Inflammatory macrophage treated with lipopolysaccharide for 4 hours (primary cell): ENCODE results near the gene PICALM.
"Not testable (repeated sequence)": the region's sequence is repeated elsewhere in the genome, so short reads cannot be mapped to it uniquely, and the experiment has no call there.

Experiments used
- DNase-seq: peaks from one replicate; pipeline ENCODE4 v3.0.0-alpha.2; 2020

Gene PICALM

DNA sequence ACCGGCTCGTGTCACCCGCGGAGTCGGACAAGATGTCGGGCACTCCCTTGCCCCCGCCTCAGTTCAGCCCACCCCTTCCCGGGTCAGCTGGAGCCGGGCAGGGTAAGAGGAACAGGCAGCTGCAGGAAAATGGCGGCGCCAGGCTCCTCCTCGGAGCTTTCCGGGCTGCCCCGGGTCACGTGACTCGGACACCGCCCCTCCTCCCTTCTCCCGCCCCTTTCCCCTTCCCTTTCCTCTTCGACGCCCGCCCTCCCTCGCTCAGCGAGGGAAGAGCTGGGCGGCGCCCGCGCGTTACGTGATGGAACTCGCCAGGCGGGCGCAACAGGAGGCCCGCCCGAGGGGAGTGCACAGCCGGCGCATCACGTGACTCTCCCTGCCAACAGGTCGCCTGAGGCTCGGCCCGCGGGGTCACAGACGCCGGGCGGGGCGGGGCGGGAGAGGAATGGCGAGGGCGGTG, at the start of gene PICALM:
PICALM (minus strand) TSS at position 134 of the 457 bp plus-strand sequence. CDS start 304 bp downstream, outside the sequence.
- DNase-seq: peak; percentile 100

GRCh38 chr11:86118253-86118652, 49.4 kb upstream of the PICALM start:
- no peak for DNase-seq

DNA sequence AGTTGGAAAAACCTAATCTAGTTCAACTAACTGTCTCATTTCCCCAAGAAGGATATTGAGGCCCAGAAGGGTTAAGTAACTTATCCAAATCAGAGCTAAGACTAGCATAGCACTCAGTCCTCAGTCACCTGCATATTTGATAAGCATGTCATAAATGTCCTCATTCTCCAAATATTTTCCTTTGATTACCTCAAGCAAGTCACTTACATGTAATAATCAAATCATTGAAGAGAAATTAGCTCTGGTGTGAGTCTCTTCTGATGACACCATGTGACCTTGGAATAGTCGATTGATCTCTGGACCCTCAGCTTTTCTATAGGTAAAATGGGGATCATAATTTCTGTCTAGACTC, 48.8 kb upstream of the PICALM start:
- no peak for DNase-seq

DNA sequence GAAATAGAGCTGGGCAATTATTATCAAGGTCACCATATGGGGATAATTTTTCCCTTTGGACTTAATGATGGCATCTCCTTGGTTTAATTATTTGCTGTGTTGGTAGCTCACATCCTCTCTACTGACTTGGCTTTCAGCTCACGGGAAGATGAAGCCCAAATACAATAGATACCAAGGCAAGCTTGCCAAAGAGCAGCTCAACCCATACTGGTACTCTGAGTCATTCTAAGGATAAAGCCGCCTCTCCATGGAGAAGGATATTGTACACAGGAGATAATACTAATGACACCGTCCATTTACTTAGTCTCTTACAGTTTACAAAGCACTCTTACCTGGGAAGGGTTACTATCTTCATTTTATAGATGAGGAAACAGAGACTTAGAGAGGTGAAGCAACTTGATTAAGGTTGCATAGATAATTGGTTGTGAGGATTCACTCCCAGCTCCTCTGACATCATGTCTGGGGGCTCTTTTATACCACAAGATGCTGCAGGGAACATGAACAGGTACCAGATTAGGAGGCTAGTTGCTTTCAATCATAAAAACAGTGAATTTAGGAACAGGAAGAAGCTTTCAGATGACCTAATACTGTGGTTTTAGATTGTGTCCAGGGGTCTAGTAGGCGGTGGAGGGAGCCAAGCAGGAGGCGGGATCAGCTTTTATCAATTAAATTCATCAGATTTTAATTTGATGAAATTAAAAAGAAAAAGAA, 48.3 kb upstream of the PICALM start:
- peak; percentile 63 for DNase-seq

DNA sequence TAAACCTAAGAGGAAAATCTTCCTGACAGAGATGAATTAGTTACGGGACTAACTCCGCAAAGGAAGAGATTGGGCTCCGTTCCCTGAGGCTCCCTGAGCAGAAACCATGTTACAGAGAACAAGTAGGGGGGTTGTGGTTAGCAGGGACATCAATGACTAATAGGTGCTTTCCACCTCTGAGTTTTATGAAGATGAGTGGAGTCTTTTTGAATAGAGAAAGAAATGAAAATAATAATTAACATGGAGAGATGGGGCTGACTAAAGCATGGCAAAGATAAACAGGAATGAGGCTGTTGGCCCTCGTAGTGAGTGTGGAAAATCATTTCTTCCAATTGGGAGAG, 47.5 kb upstream of the PICALM start:
- peak; percentile 55 for DNase-seq

DNA sequence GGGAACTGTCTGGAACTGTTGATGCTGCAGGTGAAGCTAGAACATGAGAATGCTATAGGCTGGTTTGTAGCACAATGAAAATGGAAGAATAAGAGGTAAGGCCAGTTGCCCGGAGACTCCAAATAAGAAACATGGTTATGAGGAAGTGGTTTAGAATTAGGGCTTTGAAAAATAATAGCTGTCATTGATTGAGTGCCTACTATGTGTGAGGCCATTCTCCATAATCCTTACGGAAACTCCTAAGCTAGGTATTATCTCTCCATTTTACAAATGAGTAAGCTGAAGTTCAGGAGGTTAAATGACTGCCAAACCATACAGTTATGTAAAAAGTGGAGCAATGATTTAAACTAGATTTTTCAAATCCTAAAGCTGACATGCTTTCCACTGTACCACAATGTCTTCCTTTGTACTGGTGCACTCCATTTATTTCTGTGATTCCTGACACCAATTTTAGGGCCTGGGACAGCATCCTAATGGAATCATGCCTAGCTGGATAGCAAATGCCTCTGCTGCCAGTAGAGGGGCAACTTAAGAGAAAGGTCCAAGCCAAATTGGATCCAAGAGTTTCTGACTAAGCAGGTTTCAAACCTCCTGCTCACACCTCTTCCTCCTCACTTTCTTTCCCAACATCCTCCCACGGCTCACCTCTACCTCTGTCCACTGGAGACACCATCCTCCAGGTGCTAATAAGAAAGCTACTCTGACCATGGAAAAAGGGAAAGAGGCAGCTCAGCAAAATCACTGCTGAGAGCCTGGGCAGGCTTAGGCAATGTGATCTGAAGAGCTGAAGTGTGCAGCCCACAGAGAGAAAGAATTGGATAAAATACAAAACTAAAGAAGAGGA, 46.9 kb upstream of the PICALM start:
- DNase-seq: no peak

DNA sequence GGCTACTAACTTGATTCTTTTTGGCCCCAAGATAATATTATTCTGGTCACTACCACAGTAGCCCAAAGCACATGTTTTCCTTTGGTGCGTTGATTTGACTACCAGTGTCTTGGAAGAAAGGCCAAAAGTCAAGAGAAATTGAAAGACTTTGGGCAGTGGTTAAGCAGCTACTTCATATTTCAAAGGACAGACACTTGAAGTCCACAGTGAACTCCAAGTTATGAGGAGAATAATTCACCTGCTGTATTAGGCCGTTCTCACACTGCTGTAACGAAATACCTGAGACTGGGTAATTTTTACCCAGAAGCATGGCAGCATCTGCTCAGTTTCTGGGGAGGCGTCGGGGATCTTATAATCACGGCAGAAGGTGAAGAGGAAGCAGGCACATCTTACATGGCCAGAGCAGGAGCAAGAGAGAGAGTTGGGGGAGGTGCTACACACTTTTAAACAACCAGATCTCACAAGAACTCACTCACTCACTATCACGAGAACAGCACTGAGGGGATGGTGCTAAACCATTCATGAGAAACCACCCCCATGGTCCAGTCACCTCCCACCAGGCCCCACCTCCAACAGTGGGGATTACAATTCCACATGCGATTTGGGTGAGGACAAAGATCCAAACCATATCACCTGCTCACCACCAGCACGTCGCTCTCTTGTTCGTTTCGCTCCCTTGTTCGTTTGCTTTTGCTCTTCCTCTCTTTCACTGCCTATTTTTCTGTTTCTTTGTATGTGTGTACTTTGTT, 40.2 kb upstream of the PICALM start:
- DNase-seq: no peak

DNA sequence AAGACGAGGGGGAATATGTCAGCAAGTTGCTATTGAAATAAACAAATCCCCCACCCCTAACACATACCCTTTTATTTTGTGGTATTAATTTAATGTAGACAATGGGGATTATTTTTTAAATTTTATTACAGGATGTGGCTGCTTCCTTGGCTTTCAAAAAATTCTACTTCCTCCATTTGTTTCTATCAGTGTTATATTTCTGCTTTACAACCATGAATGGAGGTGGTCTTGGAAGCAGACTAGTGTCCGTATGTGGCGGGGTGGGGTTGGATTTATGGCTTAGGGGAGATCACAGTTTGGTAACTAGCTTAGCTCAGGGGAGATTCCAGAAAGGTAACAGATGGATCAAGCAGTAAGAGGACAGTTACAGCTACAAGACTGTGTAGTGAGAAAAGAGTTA, 39.3 kb upstream of the PICALM start:
- DNase-seq: no peak

DNA sequence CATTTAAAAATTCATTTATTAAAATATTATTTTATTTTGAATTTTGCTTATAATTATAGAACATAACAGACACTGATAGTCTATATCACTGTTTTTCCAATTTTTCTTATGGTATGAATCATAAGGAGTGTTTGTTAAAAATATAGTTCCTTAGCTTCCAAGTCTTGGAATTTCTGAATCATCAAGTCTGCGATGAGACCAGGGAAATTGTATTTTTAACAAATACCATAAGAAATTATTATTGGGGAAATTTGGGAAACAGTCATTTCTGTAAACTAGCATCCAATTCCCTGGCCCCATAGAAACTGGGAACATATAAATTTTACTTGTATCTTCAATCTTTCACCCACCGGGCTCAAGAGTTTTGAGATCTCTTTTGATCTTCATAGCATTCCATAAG, 38.0 kb upstream of the PICALM start:
- no peak for DNase-seq

- not testable (repeated sequence) for DNase-seq
Observed at GRCh38 chr11:86106031-86106430, 37.1 kb upstream of the PICALM start.

- not testable (repeated sequence) for DNase-seq
Observed at GRCh38 chr11:86105601-86106000, 36.7 kb upstream of the PICALM start.

DNA sequence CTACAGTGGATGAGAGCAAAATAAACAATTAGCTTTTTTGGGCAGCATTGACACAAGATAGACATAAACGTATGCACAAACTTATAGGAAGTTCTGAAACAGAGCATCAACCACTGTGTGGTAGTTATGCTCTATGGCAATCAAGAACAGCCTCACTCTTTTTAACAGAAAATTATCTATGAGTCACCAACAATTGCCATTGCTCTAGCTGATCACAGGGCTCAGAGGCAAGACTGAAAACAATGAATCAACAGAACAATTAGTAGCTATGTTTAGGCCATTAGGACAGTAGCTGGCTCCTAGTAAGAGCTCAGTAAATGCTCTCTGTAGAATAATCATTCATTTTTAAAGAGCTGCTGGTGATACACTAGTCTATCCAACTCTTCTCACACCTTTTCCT, 34.9 kb upstream of the PICALM start:
- DNase-seq: no peak

GRCh38 chr11:86101941-86102407, 33.1 kb upstream of the PICALM start:
- peak; percentile 14 for DNase-seq

DNA sequence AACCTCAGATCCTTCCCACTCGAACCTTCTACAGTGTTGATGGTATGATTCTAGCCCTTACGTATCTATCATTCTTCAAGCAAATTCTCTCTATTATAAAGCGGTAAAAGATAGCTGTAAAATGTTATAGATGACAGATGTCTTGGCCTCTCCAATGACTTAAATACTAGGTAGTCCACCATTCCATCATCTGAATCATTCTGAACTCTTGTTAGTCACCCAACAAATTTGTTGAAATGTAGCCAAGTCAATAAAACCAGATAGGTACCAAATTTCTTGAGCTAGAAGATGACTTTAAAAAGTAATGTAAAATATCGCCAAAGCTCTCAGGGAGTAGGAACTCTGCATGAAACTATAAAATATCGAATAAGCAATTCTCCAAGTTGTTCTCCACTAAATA, 32.6 kb upstream of the PICALM start:
- no peak for DNase-seq

- DNase-seq: no peak
Observed at GRCh38 chr11:86099874-86100273, 31.0 kb upstream of the PICALM start.

DNA sequence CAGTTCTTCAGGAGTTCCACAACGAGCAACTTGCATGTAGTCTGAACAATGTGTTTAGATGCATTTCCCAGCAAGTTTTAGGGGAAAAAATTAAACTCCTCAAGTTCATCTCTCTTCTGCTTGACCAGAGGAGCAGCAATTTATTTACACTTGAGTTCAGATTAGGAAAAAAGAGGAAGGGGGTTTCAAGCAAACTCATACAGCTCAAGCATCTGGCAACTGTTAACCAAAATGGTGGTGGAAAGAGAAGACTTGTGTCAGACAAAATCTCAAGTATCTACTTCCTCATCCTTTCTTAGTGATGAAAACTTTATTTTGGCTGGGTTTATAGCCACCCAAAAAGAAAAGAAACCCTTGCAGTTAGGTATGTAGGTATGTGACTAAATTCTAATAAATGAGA, 29.1 kb upstream of the PICALM start:
- no peak for DNase-seq

GRCh38 chr11:86091566-86091965, 22.7 kb upstream of the PICALM start:
- DNase-seq: no peak

GRCh38 chr11:86091086-86091485, 22.2 kb upstream of the PICALM start:
- no peak for DNase-seq

- DNase-seq: no peak
Observed at GRCh38 chr11:86089659-86090058, 20.8 kb upstream of the PICALM start.

DNA sequence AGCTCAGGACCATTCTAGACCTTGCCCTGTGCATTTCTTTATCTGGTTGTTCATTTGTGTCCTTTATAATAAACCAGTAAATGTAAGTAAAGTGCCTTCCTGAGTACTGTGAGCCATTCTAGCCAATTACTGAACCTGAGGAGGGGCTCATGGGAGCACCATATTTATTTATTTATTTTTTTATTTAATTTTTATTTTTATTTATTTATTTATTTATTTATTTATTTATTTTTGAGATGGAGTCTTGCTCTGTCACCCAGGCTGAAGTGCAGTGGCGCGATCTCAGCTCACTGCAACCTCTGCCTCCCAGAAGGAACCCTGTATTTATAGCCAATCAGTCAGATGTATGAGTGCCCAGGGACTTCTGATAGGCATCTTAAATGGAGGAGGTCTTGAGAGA, 18.8 kb upstream of the PICALM start:
- not testable (repeated sequence) for DNase-seq

- DNase-seq: no peak
Observed at GRCh38 chr11:86087256-86087655, 18.4 kb upstream of the PICALM start.

GRCh38 chr11:86081455-86081854, 12.6 kb upstream of the PICALM start:
- DNase-seq: no peak

- no peak for DNase-seq
Observed at GRCh38 chr11:86079421-86079820, 10.5 kb upstream of the PICALM start.

DNA sequence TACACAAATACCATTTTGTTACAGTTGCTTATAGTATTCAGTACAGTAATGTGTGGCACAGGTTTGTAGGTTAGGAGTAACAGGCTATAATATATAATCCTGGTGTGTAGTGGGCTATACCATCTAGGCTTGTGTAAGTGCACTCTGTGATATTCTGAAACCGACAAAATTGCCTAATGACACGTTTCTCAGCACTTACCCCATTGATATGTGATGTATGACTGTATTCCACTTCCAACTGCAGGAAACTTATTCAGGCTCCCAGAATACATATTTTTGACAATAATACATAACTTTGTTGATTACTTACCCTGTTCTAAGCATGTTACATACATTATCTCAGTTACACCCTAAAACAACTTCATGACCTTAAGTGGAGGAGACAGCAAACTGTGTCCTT, 5.1 kb upstream of the PICALM start:
- DNase-seq: no peak
